WERI-Rb-1 (cell line): ENCODE data around the gene GRK1.

ENCODE experiments used
- DNase-seq: peaks from one replicate; pipeline ENCODE4 v3.0.0-alpha.2; 2020
- H3K27ac ChIP-seq: fragments of 250-450 bp; sonication (Bioruptor Pico); 2 replicates; pipeline ENCODE4 v1.5.1; 2020; ENCODE audit warnings: mild to moderate bottlenecking, moderate library complexity
- H3K27me3 ChIP-seq: fragments of 250-450 bp; sonication (Bioruptor Pico); 2 replicates; pipeline ENCODE4 v1.5.1; 2021; ENCODE audit warnings: mild to moderate bottlenecking, low read depth, moderate library complexity; ENCODE audit not compliant: insufficient read depth, severe bottlenecking
- H3K36me3 ChIP-seq: fragments of 250-450 bp; sonication (Bioruptor Pico); 2 replicates; pipeline ENCODE4 v1.5.1; 2020; ENCODE audit warnings: mild to moderate bottlenecking, moderate library complexity
- H3K4me3 ChIP-seq: 2 replicates; pipeline ENCODE4 v1.5.1; 2011; ENCODE audit warnings: low read depth, mild to moderate bottlenecking, control low read depth, low read length
- H3K9me3 ChIP-seq: fragments of 250-450 bp; sonication (Bioruptor Pico); 2 replicates; pipeline ENCODE4 v1.5.1; 2021; ENCODE audit warnings: mild to moderate bottlenecking, moderate library complexity; ENCODE audit not compliant: severe bottlenecking
- TF ChIP-seq, protein P1 (sequence below): IDR thresholded peaks from 2 replicates; pipeline ENCODE4 v1.5.1; 2011; ENCODE audit warnings: low read depth, mild to moderate bottlenecking, control low read depth, inconsistent platforms, low read length

The GRK1 gene

DNA sequence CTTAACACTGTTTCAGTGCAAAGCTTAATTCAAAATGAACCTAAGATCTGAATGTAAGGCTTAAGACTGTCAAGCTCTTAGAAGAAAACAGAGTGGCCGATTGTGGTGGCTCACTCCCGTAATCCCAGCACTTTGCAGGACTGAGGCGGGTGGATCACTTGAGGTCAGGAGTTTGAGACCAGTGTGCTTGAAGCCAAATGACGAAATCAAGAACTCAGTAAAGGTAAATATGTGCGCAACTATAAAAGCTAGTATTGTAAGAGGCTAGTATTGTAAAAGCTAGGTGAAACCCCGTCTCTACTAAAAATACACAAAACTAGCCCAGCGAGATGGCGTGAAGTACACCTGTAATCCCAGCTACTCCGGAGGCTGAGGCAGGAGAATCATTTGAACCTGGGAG lies 21.7 kb upstream of the GRK1 start:
- Histone ChIP-seq H3K4me3 (no peak overlapping the region), H3K36me3 (peaks cover 27% of the 10 kb centered on the region), H3K27ac (no peak overlapping the region), H3K9me3 (peaks cover 11% of the 10 kb centered on the region), H3K27me3 (no peaks in the 10 kb centered on the region)
- TF ChIP-seq, protein P1, sequence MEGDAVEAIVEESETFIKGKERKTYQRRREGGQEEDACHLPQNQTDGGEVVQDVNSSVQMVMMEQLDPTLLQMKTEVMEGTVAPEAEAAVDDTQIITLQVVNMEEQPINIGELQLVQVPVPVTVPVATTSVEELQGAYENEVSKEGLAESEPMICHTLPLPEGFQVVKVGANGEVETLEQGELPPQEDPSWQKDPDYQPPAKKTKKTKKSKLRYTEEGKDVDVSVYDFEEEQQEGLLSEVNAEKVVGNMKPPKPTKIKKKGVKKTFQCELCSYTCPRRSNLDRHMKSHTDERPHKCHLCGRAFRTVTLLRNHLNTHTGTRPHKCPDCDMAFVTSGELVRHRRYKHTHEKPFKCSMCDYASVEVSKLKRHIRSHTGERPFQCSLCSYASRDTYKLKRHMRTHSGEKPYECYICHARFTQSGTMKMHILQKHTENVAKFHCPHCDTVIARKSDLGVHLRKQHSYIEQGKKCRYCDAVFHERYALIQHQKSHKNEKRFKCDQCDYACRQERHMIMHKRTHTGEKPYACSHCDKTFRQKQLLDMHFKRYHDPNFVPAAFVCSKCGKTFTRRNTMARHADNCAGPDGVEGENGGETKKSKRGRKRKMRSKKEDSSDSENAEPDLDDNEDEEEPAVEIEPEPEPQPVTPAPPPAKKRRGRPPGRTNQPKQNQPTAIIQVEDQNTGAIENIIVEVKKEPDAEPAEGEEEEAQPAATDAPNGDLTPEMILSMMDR = no peak
- peak; percentile 11 for DNase-seq

DNA sequence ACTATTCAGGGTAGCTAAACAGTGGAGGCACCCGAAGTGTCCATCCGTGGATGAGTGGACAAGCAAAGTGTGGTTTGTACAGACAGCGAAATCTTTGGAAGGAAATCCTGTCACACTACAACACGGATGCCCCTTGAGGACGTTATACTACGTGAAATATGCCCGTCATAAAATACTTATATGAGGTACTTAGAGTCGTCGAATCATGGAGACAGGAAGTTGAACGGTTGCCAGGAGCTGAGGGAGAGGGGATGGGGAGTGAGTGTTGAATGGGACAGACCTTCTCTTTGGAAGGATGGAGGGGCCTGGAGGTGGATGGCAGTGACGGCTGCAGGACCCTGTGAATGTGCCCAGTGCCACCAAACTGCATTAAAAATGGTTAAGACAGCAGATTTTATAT lies 20.6 kb upstream of the GRK1 start:
- no peak for DNase-seq
- peaks cover 18% of the 10 kb centered on the region for H3K36me3 ChIP-seq
- no peak overlapping the region for H3K4me3 ChIP-seq
- H3K9me3 ChIP-seq = peaks cover 10% of the 10 kb centered on the region
- no peaks in the 10 kb centered on the region for H3K27me3 ChIP-seq
- H3K27ac ChIP-seq = no peak overlapping the region
- TF ChIP-seq, protein P1 = no peak

DNA sequence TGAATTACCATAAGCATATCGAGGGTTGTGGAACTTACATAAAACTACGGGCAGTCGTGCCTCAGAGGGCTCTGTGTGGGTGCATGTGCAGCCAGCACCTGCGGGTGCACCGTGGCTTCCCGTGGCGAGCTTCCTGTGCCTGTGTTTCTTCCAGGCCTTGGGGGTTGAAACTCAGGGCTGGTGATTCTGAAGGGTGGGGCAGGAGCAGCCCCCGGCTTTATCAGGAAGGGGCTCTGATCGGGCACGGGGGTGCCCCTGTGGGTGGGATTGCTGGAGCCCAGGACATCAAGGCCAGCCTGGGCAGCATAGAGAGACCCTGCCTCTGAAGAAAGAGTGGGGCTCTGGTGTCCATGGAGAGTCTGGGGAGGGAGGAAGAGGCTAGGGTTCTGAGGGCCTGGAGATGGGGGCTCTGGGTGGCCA lies 20.1 kb upstream of the GRK1 start:
- peaks cover 13% of the 10 kb centered on the region for H3K36me3 ChIP-seq
- no peaks in the 10 kb centered on the region for H3K27me3 ChIP-seq
- DNase-seq = peak; percentile 12
- H3K27ac ChIP-seq = no peak overlapping the region
- peaks cover 5% of the 10 kb centered on the region for H3K9me3 ChIP-seq
- TF ChIP-seq, protein P1 = no peak
- H3K4me3 ChIP-seq = no peak overlapping the region

DNA sequence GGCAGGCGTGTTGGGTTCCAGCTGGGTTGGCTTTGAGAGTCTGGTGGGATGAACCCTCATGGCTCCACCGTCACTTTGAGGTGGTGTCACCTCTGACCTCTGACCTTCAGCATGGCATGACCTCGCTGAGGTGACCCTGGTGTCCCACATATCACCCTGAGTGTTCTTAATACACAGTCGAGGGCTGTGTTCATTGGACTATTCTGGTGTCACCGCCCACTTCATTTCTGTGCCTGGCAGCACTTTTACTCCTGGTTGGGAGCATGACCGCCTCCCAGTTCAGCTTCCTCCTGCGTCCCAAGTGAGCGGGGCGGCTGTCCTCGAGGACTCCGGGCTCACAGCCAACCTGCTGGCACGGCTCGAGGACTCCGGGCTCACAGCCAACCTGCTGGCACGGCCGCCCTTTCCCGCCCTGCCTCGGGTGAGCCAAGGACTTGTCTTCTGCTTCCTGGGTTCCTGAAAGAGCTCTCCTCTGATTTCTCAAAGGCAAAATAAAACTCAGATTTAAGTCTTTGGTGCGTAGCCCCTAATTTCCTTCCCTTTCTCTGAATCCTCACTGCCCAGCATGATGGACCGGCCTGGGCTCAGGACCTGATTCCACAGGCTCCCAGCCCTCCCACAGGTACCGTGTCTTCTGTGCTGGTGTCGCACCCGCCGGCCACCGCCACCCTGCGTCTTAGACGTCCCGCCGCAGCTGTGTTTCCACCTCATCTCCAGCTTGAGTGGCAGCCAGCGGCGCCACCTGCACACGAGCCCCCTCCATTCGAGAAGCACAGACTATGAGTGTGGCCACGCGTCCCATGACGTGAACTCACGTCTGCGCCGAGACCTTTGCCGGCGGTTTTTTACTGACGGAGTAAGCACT lies 19.4 kb upstream of the GRK1 start:
- H3K27me3 ChIP-seq = no peaks in the 10 kb centered on the region
- H3K27ac ChIP-seq = no peak overlapping the region
- H3K4me3 ChIP-seq = no peak overlapping the region
- DNase-seq = peak; percentile 18
- peaks cover 6% of the 10 kb centered on the region for H3K36me3 ChIP-seq
- TF ChIP-seq, protein P1 = no peak
- H3K9me3 ChIP-seq = peaks cover 3% of the 10 kb centered on the region

DNA sequence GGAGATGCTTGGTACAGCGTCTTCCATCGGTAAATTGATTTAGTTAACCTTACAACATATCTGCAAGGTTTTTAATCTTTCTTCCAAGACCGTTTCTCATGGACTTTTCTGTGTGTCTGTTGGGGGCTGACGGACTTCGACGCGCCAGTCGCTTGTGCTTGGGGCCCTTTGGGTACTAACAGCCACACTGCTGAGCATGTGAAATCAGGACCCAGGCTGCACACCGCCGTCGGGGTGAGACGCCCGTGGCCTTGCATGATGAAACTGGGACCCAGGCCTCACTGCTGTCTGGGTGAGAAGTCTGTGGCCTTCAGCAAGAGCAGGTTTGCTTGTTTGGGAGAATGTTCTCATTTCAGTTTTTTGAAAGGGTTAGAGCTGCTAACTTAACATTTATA lies 18.8 kb upstream of the GRK1 start:
- Histone ChIP-seq H3K9me3 (peaks cover 3% of the 10 kb centered on the region), H3K36me3 (peaks cover 4% of the 10 kb centered on the region), H3K27me3 (no peaks in the 10 kb centered on the region), H3K27ac (no peak overlapping the region), H3K4me3 (no peak overlapping the region)
- TF ChIP-seq, protein P1 = no peak
- peak; percentile 7 for DNase-seq

DNA sequence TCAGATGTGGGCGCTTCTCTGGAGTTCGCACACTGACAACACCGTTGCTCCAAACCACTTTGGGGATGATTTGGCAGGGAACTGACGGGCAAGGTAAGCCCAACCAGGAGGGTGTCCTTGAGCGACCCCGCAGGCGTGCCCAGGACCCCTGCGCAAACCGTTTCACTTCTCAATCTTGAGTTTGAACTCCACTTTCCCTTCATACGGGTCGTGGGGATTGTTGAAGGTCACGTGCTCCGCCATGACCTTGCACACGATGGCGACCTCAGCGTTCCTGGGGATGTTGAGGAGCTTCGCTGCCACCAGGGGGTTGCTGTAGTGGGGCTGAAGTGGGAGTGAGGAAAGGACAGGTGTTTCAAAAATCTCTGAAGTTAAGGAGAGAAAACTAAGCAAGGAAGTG lies 17.8 kb upstream of the GRK1 start:
- Histone ChIP-seq H3K9me3 (no peaks in the 10 kb centered on the region), H3K27me3 (no peaks in the 10 kb centered on the region), H3K36me3 (peaks cover 4% of the 10 kb centered on the region; the same call in 1 of the 2 replicates), H3K27ac (no peak overlapping the region), H3K4me3 (no peak overlapping the region)
- peak; percentile 16 for DNase-seq
- TF ChIP-seq, protein P1 = peak; percentile 47
